ENCODE data around the gene MAPK9. TPM values are rescaled to one million over a fixed set of nuclear protein-coding genes. Genes with fewer than 3 reads are reported as not detected.

The MAPK9 gene
- total RNA-seq, 1 experiment from 2014 or later: 54.0 TPM

DNA sequence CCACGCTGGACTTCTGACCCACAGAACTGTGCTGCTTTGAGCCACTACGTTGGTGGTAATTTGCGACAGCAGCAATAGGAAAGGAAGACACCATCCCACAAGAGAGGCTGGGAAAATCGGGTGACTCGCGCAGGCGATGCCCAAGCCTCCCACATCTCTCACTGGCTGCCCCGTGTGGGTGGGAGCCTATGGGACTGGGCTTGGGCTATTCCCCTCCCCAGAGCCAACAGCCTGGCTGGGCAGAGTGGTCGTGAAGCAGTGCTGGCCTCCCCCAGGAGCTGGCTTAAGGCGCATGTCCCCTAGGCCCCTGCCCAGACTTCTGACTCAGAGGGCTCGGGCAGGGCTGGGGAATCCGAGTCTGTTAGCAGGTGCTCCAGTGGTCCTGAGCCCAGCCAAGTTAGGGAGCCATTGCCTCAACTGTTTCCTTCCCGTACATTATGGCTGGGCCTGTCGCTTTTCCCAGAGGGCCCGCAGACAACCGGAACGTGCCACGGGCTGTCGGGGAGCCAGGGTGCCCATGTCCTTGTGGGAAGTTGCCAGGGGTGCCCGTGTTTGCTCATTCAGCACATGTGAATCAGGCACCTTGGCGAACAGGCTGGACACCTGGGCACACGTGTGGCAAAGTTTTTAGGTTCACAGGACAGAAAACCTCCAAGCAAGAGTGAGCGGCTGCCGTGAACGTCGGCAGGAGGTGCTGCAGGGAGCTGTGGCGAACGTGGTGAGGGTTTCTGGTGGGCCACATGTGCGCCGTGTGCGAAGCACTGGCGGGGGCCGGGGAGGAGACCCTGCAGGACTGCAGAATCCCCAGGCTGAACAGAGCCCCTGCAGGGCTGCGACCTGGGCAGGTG is 75.9 kb downstream of the MAPK9 start:
- CTCF ChIA-PET: no interaction called here
- intact Hi-C loops (cut with micrococcal nuclease; ENCODE audit: unreplicated experiment): no loop called here

DNA sequence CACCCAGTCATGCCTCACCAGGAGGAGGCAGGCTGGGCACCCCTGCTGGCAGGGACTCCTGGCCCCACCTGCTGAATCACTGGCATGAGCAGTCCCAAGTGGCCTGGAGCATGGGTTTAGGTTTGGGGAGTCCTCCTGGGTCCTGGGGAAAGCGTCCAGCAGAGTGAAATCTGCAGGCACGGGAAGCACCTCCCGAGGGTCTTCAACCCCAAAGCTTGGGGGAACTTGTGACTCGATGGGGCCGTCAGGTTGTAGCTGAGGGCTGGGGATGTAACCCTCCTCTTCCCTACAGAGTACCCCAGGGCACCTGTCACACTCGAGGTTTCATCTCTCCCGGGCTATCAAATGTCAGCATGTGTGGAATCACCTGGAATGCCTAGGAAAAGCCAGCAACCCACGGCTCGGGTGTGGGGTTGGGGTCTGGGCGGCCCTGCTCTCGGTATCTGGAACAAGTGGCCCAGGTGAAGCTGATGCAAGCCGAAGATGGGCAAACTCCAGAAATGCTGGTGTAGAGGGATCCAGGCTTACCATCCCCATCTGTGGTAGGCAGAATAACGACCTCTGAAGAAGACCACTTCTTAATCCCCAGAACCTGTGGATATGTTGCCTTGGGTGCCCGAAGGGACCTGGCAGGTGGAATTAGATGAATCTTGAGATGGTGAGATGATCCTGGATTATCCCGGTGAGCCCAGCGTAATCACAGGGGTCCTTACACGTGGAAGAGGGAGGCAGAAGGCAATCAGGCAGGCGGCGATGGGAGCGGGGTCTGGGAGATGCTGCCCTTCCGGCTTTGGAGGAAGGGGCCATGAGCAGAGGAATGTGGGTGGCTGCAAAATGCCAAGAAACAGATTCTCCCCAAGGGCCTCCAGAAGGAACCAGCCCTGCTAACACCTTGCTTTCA is 76.8 kb downstream of the MAPK9 start:
- Histone ChIP-seq H3K27ac (no peak overlapping the region), H3K4me1 (replicated peaks; ENCODE audit: insufficient read depth) (no peaks in the 10 kb centered on the region), H3K27me3 (ENCODE audit: insufficient read depth, low read depth) (peaks cover 12% of the 10 kb centered on the region; the same call in 1 of the 2 replicates), H3F3A (ENCODE audit: insufficient read depth, low read depth) (no peaks in the 10 kb centered on the region; the same call in 1 of the 2 replicates), H3K4me3 (no peak overlapping the region), H3K4me2 (no peak overlapping the region), H3K9me3 (ENCODE audit: insufficient read depth, low read depth) (0 out of 2 replicates have a peak, but pooled peaks cover 7% of the 10 kb centered on the region), H4K20me1 (ENCODE audit: insufficient read depth) (no peaks in the 10 kb centered on the region), H3K79me2 (ENCODE audit: low read depth) (no peaks in the 10 kb centered on the region), H2AFZ (no peak overlapping the region), H3K36me3 (ENCODE audit: low read depth) (no peaks in the 10 kb centered on the region), H3K9me2 (ENCODE audit: insufficient read depth) (no peaks in the 10 kb centered on the region)
- DNase-seq: no peak
- intact Hi-C loops (cut with micrococcal nuclease; ENCODE audit: unreplicated experiment): no loop called here
- ChIA-PET POLR2A (ENCODE audit: unreplicated experiment) (no interaction called here), CTCF (no interaction called here)
- BruUV-seq (replicated peaks): no TSS peak
- TF ChIP-seq, protein P1, sequence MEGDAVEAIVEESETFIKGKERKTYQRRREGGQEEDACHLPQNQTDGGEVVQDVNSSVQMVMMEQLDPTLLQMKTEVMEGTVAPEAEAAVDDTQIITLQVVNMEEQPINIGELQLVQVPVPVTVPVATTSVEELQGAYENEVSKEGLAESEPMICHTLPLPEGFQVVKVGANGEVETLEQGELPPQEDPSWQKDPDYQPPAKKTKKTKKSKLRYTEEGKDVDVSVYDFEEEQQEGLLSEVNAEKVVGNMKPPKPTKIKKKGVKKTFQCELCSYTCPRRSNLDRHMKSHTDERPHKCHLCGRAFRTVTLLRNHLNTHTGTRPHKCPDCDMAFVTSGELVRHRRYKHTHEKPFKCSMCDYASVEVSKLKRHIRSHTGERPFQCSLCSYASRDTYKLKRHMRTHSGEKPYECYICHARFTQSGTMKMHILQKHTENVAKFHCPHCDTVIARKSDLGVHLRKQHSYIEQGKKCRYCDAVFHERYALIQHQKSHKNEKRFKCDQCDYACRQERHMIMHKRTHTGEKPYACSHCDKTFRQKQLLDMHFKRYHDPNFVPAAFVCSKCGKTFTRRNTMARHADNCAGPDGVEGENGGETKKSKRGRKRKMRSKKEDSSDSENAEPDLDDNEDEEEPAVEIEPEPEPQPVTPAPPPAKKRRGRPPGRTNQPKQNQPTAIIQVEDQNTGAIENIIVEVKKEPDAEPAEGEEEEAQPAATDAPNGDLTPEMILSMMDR (conservative IDR thresholded peaks at IDR 0.05): no peak
- TF ChIP-seq EZH2 (IDR thresholded peaks at IDR 0.05; ENCODE audit: low read depth): no peak

More for the DNA sequence above, 75.9 kb downstream of the MAPK9 start:
- BruUV-seq (replicated peaks): no TSS peak
- TF ChIP-seq EZH2 (IDR thresholded peaks at IDR 0.05; ENCODE audit: low read depth): no peak
- TF ChIP-seq, protein P1 (conservative IDR thresholded peaks at IDR 0.05): no peak
- DNase-seq: no peak
- POLR2A ChIA-PET (ENCODE audit: unreplicated experiment): no interaction called here
- H2AFZ ChIP-seq: no peak overlapping the region
- no peak overlapping the region for H3K4me3 ChIP-seq
- no peaks in the 10 kb centered on the region for H4K20me1 ChIP-seq (ENCODE audit: insufficient read depth)
- no peaks in the 10 kb centered on the region for H3K79me2 ChIP-seq (ENCODE audit: low read depth)
- H3K4me2 ChIP-seq: no peak overlapping the region
- no peak overlapping the region for H3K27ac ChIP-seq
- 0 out of 2 replicates have a peak, but pooled peaks cover 7% of the 10 kb centered on the region for H3K9me3 ChIP-seq (ENCODE audit: insufficient read depth, low read depth)
- no peaks in the 10 kb centered on the region; the same call in 1 of the 2 replicates for H3F3A ChIP-seq (ENCODE audit: insufficient read depth, low read depth)
- no peaks in the 10 kb centered on the region for H3K36me3 ChIP-seq (ENCODE audit: low read depth)
- peaks cover 12% of the 10 kb centered on the region; the same call in 1 of the 2 replicates for H3K27me3 ChIP-seq (ENCODE audit: insufficient read depth, low read depth)
- H3K9me2 ChIP-seq (ENCODE audit: insufficient read depth): no peaks in the 10 kb centered on the region
- H3K4me1 ChIP-seq (replicated peaks; ENCODE audit: insufficient read depth): no peaks in the 10 kb centered on the region

DNA sequence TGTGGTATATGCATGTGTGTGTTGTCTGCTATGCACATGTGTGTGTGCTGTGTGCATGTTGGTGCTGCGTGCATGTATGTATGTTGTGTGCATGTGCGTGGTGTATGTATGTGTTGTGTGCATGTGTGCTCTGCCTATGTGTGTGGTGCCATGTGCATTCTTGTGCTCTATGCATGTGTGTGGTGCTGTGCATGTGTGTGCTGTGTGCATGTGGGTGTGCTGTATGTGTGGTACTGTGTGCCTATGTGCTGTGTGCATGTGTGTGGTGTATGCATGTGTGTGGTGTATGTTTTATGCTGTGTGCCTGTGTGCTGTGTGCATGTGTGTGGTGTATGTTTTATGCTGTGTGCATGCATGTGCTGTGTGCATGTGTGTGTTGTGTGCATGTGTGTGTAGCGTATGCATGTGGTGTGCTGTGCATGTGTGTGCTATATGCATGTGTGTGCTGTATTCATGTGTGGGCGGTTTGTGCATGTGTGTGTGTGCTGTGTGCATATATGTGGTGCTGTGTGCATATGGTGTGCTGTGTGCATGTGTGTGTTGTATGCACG is 78.2 kb downstream of the MAPK9 start:
- TF ChIP-seq, protein P1 (conservative IDR thresholded peaks at IDR 0.05): no peak
- TF ChIP-seq EZH2 (IDR thresholded peaks at IDR 0.05; ENCODE audit: low read depth): no peak
- ChIA-PET POLR2A (ENCODE audit: unreplicated experiment) (no interaction called here), CTCF (no interaction called here)
- Histone ChIP-seq H3K4me1 (replicated peaks; ENCODE audit: insufficient read depth) (no peaks in the 10 kb centered on the region), H3F3A (ENCODE audit: insufficient read depth, low read depth) (no peaks in the 10 kb centered on the region; the same call in 1 of the 2 replicates), H3K27ac (no peak overlapping the region), H4K20me1 (ENCODE audit: insufficient read depth) (no peaks in the 10 kb centered on the region), H3K4me3 (no peak overlapping the region), H3K27me3 (ENCODE audit: insufficient read depth, low read depth) (0 out of 2 replicates have a peak, but pooled peaks cover 4% of the 10 kb centered on the region), H3K9me3 (ENCODE audit: insufficient read depth, low read depth) (no peaks in the 10 kb centered on the region), H3K36me3 (ENCODE audit: low read depth) (no peaks in the 10 kb centered on the region), H3K79me2 (ENCODE audit: low read depth) (no peaks in the 10 kb centered on the region), H3K4me2 (no peak overlapping the region), H3K9me2 (ENCODE audit: insufficient read depth) (no peaks in the 10 kb centered on the region), H2AFZ (no peak overlapping the region)
- BruUV-seq (replicated peaks): no TSS peak
- intact Hi-C loops (cut with micrococcal nuclease; ENCODE audit: unreplicated experiment): no loop called here
- no peak for DNase-seq
